Spleen (tissue), 7 donors: ENCODE measurements around the gene CYP2A7.
"Not testable (repeated sequence)": the region's sequence is repeated elsewhere in the genome, so short reads cannot be mapped to it uniquely, and the experiment has no call there.

Experiments used
- CTCF ChIP-seq, 11 experiments: fragments of 200-600 bp in 7 of 11; fragments of 450-650 bp in 4 of 11; sonication (generic) in 4 of 11; IDR thresholded peaks in 8 of 11; conservative IDR thresholded peaks in 3 of 11; 1 replicate in 7 of 11; 2 replicates in 4 of 11; pipeline versions ENCODE4 v1.4.0 to v1.8.0; 2016 to 2021; ENCODE audit warnings: antibody characterized with exemption in 11 of 11, inconsistent platforms in 4 of 11, mild to moderate bottlenecking in 1 of 11
- POLR2AphosphoS5 ChIP-seq, 3 donors: sonication (generic); formaldehyde crosslinking; IDR thresholded peaks; one replicate each; pipeline ENCODE4 v1.5.1; 2017; ENCODE audit warnings: antibody characterized with exemption in 3 of 3
- donor health status: DM: no; HTN: no; CAD: no; lungs with moderate emphysema.
- donor health status: DM: no; HTN: no; CAD: no.
- donor health status: DM: no; HTN: no; CAD: no.

GRCh38 chr19:40930799-40931198 lies 48.8 kb upstream of the CYP2A7 start:
- not testable (repeated sequence) for TF ChIP-seq CTCF (IDR thresholded peaks at IDR 0.05 in 8 of 11, conservative IDR thresholded peaks at IDR 0.05 in 3 of 11); POLR2AphosphoS5 (IDR thresholded peaks at IDR 0.05)
